ENCODE measurements around the gene MYRIP.

DNA sequence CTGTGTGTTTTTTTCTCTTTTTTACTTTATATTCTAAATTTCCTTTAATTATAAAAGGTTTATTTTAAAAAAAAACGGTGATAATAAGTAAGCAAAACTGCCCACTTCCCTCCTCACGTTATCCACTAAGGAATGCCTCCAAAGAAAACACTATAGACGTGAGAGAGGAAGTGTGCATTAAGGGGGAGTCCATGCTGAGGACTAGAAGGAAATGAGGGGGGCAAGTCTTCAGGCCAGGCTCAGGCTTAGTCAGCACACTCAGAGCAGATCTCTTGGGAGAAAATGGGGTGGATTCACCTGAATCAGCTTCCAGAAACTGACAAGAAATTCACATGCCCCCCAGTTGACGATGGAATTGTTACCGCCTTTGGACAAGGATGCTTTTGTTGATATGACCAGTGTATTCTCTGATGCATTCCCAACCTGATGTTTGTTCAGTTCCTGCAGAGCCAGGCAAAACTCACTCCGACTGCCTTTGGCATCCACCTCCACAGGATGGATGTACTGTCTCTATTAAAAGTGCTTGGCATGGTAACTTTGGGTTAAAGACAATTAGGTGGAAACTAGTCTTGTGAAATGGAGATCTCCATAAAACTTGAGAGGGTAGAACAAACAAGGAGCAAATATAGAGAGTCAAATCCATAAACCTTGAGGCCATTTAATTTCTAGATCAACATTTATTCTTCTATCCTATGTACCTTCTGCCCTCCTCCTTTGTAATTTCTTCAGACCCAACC lies 167.8 kb downstream of the MYRIP start:
- TF ChIP-seq, protein P1, sequence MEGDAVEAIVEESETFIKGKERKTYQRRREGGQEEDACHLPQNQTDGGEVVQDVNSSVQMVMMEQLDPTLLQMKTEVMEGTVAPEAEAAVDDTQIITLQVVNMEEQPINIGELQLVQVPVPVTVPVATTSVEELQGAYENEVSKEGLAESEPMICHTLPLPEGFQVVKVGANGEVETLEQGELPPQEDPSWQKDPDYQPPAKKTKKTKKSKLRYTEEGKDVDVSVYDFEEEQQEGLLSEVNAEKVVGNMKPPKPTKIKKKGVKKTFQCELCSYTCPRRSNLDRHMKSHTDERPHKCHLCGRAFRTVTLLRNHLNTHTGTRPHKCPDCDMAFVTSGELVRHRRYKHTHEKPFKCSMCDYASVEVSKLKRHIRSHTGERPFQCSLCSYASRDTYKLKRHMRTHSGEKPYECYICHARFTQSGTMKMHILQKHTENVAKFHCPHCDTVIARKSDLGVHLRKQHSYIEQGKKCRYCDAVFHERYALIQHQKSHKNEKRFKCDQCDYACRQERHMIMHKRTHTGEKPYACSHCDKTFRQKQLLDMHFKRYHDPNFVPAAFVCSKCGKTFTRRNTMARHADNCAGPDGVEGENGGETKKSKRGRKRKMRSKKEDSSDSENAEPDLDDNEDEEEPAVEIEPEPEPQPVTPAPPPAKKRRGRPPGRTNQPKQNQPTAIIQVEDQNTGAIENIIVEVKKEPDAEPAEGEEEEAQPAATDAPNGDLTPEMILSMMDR (IDR thresholded peaks at IDR 0.05) = no peak
- no peak for TF ChIP-seq POLR2A (IDR thresholded peaks at IDR 0.05)

Measured in adrenal gland (tissue), 5 donors.